T1000 (cell line): Measurements from ENCODE around the gene LYVE1.

Experiments
- DNase-seq: peaks from one replicate; lab custom pipeline; 2025; ENCODE audit warnings: mixed read lengths; lab: John Stamatoyannopoulos, UW

Gene LYVE1

DNA sequence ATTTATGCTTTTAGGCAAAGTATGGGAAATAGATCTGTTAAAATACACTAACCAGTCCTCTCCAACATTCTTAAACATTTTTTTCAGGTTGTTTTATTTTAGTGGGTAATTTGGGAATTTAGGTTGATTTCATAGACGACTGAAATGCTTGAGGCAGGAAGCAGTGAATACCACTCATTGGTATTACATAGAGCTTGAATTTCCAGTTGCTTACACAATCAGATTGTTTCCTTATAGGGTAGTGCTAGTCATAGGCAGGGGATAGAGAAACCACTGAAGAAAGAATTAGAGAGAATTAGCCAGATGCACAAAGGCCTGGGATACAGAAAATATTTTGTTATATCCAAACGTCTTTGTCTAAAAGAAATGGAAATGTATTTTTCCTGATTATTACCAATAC, 23.9 kb upstream of the LYVE1 start:
- no peak for DNase-seq

DNA sequence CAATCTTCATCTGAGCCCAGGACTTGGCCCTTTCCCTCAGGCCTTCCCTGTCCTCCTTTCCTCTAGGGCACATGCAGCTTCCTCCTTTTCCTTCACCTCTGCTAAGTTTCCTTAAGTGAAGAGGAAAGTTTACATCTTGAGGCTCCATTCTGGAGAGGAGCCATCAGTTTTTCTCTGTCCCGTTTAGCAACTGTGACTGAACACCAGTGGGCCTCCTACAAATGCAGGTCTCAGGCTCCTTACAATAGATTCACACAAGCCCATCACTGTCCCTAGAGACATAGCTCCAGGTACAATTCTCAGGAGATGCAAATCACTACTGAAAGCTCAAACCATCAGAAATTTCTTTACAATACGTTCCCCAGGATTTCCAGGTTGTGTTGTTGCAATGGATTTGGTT, 23.3 kb upstream of the LYVE1 start:
- DNase-seq: no peak

DNA sequence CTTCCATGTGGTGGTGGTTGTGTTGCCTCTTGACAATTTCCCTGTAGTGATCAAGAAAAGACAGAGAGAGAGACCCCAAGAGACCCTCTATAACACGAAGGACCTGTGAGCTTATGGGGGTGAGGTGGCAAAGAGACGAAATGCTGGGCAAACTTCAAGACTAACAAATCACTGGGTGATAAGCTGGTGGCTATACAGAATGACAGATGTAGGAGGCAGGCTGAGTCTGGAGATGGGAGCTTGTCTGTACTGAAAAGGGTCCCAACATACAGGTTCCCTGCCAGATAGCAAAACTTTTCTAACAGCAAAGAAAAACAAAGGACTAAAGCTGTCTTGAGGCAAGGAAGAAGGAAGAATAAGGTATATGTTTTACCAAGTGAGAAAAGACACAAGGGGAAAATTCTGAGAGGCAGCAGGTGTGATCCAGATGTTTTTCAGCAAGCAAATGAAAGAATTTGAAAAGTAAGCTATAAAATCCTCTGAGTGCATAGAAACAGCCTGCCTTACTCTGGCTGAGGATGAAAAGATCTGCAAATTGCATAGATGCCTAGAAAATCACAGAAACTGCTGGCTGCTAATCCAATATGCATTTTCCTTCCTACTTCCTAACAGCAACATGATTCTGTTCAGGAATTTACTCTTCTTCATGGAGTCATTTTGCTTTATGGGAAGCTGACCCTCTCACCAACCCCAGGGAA, 21.9 kb upstream of the LYVE1 start:
- DNase-seq: no peak

DNA sequence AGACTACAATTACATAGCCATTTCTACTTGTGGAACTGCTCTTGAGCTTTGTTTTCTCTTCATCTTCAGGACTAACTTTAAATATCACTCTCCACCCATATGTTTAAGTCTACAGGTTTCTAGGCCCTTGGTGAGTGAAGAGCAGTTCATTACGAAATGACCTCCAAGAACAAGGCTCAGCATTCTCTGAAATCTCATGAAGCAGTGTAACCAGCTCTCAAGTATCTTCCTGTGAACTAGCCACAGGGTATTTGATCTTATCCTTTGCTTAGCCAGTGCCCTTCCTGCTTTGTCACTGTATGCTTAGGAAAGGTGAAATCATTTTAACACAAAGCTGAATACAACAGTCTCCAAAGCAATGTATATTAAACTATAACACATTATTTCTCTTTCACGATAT, 20.4 kb upstream of the LYVE1 start:
- no peak for DNase-seq

DNA sequence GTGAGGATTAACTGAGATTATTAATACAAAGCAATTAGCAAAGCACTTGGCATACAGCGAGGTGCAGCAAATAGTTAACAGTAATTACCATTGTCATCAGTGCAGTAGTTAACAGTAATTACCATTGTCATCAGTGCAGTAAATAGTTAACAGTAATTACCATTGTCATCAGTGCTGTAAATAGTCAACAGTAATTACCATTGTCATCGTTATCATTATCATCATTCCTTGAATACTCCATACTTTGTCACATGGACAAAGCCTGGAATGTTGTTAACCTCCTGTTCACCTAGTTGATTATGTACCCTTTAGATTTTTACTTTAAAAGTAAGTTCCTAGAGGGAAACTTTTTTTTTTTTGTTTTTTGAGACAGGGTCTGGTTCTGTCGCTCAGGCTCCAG, 19.5 kb upstream of the LYVE1 start:
- no peak for DNase-seq

DNA sequence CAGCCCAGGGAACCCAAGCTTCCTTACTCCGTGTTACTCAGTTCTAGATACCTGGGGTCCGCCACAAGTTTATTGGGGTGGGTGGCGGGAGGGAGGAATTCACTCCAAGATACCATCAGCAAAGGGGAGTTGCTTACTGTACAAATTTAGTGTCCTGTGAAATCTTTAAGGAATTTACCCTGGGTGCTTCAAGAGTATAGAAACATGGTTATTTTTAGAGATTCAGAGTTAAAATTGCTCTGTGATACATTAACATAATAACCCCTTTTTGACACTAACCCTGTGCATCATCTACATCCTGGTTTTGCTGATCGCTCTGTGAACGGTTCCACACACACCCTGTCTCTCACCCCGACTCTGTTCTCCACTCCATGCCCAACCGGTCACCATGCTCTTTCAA, 18.9 kb upstream of the LYVE1 start:
- DNase-seq: no peak

DNA sequence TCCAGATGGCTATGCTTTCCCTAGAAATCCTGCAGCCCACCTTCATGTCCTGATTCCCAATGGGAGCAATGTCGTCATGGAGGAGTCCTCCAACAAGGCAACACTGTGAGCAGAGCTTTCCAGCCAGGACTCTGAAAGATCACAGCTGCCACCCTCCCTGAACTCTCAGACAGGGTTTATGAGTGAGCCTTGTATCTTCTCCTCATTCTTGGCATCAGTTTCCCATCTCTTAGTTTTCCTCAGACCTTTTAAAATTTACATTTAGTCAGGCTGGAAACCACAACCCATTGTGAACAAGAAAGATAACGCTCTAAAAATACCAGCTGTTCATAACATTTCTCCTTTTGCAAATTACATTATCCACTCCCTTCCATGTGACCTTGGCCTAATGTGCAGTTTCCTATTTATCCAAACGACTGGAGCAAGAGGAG, 15.6 kb upstream of the LYVE1 start:
- DNase-seq: no peak

DNA sequence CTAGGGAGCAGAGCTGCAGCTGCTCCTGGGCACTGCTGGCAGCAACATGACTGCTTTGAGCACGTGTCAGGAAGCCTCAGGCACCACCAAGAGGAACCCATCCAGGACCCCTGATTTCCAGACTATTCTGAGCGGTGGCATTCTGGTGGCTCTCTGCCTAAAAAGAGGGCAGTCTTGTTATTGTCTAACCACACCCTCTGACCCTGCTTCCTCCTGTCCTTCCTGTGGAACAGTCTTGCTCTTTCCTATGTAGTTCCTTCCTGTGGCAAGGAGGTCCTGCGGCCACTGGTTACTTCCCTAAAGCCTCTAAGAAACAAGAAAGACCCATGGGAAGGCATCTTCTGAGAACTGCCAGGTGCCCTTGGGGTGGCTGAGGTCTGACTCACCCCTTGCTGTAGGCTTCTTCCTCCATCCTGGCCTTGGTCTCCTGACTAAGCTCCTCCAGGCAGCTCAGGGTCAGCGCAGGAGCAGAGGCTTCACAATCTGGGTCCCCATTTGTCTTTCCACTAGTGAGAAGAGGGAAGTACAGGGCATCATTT, 13.1 kb upstream of the LYVE1 start:
- no peak for DNase-seq

DNA sequence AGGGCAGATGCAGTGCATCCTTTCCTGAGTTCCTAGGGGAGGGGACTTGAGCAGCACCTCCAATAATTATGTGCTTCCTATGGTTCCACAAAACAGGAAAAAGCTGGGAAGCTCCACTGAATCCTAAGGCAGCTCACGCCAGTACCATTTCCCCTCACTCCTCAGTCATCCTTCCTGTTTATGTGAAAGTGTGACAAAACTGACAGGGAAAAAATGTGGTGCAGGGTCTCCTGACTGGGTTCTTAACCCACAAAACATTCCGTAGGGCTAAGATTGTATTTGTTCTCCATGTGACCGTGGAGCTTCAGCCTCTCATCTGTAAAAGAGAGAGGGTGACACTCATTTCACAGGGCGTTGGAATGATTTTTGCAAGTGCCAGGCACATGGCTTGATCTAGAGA, 12.2 kb upstream of the LYVE1 start:
- no peak for DNase-seq

DNA sequence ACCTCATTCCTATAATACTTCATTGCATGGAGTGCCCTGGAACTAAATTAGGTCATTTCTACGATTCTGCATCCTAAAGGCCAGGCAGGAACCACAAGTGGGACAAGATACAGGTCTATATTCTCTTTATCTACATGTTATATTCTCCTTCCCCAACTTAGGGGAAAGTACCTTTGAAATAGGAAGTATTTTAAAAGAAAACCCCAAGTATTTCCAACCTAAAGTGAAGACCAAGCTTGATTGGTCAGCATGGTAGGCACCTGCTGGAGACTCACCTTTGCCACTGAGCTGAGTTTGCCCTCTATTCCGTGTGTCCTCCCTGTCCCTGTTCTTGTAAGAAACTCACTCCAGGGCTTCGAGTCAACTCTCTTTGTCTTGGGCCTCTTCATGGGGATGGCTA, 11.2 kb upstream of the LYVE1 start:
- DNase-seq: no peak

DNA sequence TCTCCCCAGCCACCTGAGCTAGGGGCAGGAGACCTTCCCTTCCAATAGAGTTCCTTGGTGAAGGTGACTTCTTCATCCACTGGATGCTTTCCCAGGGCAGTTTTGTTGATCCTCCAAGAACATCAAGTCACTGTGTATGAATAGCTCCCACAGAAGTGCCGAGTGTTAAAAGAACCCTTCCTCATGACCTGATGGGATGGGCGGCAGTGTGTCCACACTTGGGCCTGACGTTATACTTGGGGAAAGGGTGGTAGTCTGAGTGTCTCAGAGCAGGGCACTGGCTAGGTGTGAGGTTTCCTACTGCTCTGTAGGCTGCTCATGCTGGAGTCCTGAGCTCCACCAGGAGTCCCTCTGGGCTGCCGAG, 7.6 kb upstream of the LYVE1 start:
- no peak for DNase-seq

DNA sequence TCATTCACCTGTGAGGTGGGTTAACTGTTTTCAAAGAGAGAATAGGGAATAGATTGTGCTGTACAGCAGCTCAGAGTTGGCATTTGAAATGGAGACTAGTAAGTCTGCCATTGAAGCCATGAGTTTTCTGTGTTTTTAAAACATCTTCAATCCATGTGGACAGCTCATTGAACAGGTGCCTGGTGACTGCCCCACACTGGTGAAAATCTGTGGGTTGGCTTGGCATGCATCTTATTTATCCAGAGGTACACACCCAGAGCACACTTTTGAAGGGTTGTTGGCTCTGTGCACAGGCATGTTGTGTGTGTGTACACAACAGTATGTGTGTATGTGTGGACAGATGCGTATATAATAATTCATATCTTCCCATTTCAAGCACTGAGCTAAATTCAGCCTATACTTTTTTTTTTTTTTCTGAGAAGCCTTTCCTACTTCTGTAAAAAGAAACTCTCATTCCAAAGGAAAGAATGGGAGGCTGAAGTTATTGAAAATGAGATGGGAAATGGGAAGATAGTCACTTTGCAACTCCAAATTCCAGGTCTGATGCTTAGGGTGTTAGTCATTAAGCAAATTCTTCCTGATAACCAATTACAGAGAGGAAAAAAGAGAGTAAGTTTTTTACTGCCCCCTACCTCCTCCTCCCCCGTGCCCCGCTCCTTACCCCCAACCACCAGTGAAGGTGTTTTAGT, 7.0 kb upstream of the LYVE1 start:
- DNase-seq: no peak

DNA sequence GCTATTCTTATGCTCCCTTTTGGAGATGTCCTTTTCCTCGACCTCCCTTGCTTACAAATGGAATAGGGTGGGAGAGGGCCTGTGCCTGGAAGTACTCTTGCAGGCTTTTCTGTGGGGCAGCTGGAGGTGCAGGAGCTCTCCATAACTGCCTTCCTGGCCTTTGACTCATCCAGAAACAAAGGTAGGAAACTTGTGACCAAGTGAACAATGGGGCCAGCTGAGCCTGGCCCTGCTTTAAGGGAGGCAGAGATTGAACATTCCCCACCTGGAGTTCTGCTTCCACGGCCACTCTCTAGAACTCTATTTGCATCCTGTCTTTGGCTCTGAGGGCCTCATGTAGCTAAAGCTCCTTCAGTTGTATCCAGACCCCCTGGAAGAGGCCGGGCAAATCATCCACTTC, 5.1 kb upstream of the LYVE1 start:
- DNase-seq: no peak

DNA sequence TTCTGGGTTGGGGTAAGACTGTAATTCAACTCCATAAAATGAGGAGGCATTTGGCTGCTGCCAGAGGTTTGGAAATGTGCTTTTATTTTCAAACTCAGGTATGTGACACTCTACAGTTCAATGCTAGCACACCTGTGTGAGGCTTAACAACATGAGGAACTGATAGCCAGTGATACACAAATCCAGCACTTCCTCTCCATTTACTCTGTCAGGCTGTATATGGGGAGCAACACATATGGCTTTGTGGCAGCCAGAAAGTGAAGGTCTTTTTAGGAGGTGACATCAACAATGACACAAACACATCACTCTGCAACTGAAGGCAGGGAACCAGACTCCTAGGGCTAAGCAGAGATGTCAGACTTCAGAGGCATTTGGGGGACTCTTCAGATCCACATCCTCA, 4.6 kb upstream of the LYVE1 start:
- DNase-seq: no peak

DNA sequence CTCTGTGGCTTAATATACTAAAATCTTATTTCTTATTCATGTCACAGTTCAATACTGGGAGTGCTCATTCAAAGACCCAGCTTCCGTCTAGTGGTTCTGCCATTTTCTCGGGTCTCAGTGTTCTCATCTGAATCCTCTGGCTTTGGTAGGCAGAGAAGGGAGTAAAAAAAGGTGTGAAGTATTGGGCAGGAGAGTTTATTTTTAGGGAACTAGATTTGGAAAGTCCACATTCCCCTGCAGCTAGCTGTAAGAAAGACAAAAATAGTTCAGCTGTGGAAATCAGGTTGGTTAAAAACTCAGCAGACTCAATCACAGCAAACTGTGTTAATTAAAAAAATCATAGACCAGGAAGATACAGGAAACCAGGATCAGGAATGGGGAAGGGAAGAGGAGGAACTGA, 4.1 kb upstream of the LYVE1 start:
- no peak for DNase-seq

DNA sequence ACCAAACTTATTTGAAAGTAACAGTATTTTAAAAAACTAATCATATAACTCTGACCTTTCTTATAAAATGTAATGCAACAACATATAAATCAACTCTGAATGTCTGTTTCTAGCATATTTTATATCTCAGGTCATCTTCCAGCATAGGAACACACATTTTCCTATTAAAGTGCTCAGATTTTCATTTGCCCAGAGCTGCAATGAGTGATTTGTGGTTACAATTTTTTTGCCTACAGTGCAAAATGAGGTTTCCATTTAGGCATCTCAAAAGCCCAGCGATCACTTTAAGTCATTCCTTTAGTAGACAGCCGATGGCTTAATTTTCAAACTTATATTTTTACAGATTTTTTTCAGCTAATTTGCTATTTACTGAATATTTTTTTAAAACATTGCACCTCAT, 1.0 kb downstream of the LYVE1 start:
- DNase-seq: no peak

DNA sequence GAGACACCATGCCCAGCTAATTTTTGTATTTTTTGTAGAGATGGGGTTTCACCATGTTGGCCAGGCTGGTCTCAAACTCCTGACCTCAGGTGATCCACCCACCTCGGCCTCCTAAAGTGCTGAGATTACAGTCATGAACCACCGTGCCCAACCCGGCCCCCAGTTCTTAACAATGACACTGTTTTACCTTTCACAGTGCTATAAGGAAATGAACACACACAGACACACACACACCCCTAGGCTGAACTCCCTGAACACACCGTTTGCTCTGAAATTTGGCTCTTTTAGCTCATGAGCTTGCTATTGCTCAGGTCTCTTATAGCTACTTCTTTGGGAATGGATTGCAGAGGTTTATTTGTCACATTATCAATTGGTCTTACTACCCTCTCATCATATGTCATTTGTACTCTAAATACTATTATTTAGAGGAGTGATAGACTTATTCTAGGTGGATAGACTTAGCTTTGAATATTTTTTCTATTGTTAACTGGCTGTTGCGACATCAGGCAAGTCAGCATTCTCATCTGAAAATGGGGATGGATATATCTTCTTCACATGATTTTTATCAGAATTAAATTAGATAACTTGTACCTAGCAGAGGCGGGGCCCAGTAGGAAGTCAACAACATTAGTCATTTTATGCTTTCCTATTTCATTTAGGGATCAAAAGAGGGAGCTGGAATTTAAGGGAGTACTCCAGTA, 2.1 kb downstream of the LYVE1 start:
- DNase-seq: no peak

DNA sequence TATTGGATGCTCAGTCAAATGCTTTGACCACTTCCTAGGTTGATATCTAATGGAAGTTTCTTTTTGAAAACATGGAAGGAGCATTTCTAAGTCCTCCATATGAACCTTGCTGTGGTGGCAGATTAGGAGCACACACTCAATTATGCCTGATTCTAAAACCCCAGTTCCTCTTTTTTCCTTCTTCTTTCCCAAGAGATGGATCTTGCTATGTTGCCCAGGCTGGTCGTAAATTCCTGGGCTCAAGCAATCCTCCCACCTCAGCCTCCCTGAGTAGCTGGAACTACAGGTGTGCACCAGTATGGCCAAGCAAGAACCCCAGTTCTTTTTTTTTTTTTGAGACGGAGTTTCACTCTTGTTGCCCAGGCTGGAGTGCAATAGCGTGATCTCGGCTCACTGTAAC, 3.0 kb downstream of the LYVE1 start:
- DNase-seq: no peak

DNA sequence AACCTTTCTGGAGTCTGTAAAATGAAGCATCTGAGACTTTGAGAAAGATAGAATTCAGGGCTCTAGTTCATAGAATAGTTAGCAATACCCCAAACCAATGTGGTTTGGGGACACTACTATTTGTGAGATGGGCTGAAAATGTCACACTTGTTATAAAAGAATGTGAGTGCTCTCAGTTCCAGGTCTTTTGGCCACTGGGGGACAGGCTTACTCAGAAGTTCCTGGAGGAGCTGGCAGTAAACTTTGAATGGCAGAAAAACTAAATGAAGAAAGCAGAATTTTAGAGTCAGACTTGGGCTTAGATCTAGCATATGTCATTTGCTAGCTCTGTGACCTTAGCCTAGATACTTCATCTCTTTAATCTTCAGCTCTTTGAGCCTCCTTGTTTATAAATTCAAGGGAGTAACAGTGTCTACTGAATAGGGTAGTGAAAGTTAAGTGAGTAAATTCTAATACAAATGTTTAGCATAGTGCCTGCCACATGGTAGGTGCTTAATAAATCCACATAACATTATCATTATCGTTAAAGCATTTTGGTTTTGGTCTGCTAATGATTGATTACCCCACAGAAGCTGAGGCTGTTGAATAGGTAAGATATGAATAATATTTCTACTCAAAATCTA, 3.7 kb downstream of the LYVE1 start:
- DNase-seq: no peak

DNA sequence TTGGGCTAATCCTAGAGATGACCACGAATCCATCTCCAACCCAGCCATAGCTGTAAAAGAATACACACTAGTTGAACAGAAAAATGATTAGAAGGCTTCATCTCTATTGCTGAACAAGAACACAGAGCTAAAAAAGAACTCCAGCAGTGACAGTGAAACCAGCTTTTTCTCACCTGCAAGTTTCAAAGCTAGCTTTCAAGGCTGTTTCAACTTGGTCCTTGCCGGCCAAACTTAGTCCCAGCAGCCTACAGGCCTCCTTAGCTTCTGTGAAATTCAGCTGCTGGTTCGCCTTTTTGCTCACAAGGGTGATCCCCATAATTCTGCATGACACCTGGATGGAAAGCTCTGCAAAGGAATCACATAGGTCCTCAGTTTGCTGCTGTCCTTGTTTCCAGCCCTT, 4.4 kb downstream of the LYVE1 start:
- no peak for DNase-seq

DNA sequence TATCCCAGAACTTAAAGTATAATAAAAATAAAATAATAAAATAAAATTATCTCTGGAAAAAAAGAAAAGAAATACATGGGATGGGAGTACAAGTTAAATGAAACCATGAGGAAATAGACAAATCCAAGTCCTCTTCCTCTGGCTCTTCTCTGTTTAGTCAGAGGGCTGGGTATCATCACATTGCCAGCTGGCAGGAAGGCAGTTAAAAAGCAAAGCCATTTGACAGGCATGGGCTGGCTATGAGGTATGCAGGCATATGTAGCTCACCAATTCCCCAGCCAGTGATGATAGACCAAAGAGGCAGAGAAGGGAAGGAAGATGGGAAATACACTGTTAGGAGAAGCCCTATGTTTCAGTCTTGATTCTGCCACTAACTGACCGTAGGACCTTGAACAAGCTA, 6.5 kb downstream of the LYVE1 start:
- DNase-seq: no peak

DNA sequence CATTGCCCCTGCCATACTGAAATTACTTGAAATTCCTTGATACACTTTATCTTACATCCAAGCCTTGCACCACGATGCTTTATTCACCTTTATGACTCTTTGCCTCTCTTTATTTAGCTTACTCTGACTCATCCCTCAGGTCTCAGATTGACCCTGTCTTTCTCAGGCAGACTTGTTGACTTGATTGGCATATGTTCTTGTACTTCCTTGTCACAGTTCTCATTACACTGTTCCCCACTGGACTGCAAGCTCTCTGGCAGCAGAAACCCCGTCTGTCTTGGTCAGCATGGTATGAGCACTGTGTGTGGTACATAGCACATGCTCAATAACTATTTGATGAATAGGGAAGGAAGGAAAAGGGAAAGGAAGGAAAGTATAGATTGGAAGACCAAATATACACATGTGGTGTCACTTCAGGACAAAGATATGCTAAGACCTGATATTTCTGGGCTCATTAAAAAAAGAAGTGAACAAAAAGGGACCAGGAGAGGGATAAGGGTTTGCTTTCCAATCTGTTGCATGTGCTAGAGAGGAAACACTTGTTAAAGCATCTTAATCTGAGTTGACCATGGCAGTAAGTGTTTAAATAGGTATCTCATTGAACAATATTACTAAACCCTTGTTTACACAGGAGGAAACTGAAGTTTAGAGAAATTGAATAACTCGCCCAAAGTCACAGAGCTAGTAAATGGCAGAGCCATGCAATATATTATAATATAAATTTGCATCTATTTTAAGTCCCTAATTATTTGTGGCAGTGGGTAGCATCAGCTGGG, 7.2 kb downstream of the LYVE1 start:
- no peak for DNase-seq
